ENCODE measurements around the gene TMEM222.

- no peak for TF ChIP-seq GATA2 (IDR thresholded peaks at IDR 0.05; ENCODE audit: low read depth, low read length)
- no peak for TF ChIP-seq GATA3 (IDR thresholded peaks at IDR 0.05; ENCODE audit: low read depth, low read length)
These were observed 21.0 kb downstream of the TMEM222 start for GRCh38 chr1:27342778-27343638.
